Stimulated activated CD8-positive, alpha-beta memory T cell treated with anti-CD3 and anti-CD28 coated beads, Interleukin-12 subunit alpha, Interleukin-12 subunit beta, amount 100 ng/mL, for 24 hours (primary cell): Measurements from ENCODE around the gene VPS37D.
A peak's percentile ranks its signal among the peaks of the same experiment; 100 is the strongest.

ENCODE experiments used
- DNase-seq: peaks from one replicate; pipeline ENCODE4 v3.0.0-alpha.2; 2020; ENCODE audit errors: extremely low read depth

The VPS37D gene

DNA sequence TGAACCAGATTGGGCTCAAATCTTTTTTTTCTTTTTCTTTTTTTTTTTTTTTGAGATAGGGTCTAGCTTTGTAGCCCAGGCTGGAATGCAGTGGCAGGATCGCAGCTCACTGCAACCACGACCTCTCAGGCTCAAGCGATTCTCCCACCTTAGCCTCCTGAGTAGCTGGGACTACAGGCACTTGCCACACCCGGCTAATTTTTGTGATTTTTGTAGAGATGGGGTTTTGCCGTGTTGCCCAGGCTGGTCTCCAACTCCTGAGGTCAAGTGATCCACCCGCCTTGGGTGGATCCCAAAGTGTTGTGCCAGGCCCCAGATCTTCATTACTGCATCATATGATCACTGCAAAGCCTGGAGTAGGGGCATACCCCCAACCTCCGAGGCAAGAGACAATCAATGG is 12.9 kb downstream of the VPS37D start:
- DNase-seq = no peak

DNA sequence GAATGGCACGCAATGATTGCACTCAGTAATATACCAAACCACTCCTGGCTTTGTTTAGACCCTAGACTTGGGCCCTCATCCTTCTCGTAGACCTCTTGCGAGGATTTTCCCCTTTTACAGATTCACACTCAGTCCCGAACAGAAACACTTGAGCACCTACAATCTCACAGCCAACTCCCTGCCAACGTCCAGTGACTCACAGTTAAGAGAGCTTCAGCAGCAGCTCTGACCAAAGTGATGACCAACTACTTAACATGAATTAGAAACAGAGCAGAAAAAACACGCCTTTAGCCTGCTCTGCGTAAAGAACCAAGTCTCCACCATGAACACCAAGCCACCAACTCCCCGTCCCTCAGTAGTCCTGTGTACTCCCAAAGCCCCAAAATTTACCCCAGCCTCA is 13.4 kb downstream of the VPS37D start:
- DNase-seq = no peak

- DNase-seq = no peak
These were observed 15.1 kb downstream of the VPS37D start for GRCh38 chr7:73682745-73683055.

DNA sequence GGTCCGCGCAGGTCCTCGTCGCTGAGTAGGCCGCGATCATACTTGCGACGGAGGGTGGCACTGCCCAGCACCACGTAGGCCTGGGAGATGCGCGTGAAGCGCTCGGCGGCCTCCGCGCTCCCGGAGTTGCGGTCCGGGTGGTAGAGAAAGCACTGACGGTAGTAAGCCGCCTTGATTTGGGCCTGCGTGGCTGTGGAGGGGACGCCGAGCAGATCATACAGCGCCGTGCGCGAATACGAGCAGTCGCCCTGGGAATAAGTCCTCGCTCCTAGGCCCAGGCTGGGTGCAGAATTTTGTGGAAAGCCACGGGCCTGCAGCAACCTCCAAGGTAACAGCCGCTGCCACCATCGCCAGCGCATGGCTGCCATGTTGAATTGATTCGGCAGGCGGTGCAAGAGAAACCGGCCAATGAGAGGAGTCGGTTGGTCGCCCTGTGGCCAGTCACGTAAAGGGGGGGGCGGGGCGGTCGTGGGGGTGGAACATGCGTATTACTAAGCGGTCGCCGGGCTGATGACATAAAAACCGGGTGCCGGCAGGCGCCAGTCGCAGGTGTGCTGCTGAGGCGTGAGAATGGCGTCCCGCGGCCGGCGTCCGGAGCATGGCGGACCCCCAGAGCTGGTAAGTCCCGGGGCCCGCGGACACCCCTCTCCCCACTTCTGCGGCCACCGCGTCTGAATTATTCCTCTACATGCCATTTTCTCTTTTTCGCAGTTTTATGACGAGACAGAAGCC is 15.6 kb downstream of the VPS37D start, which contains the start of the genes BUD23 and DNAJC30:
TSS of gene BUD23 (plus strand) at position 542 of the 732 bp plus-strand sequence. CDS start at position 571, 29 bp downstream.
TSS of gene DNAJC30 (minus strand) at position 398 of the 732 bp plus-strand sequence. CDS start at position 368, 30 bp downstream.
- peak; percentile 97 for DNase-seq

GRCh38 chr7:73683788-73684693 is 16.4 kb downstream of the VPS37D start:
- no peak for DNase-seq

- DNase-seq = no peak
These were observed 17.7 kb downstream of the VPS37D start for GRCh38 chr7:73685311-73685710.

DNA sequence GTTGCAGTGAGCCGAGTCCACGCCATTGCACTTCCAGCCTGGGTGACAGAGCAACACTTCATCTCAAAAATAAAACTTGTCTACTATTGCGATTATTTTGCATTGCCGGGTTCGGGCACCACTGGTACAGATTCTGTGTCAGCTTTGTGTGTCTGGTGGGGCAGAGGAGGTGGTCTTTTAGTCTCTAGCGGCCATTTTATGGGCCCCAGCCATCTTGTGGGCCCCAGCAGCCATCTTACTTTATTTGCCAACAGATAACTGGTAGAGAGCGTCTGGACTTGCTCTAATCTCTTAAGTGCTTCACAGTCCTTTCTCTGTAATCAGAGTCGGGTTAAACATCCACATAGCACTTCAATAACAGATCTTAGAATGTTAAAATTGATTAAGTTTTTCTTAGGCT is 20.7 kb downstream of the VPS37D start:
- DNase-seq = no peak

- no peak for DNase-seq
These were observed 23.0 kb downstream of the VPS37D start for GRCh38 chr7:73690646-73691045.

GRCh38 chr7:73696372-73696771 is 28.7 kb downstream of the VPS37D start:
- DNase-seq = no peak

DNA sequence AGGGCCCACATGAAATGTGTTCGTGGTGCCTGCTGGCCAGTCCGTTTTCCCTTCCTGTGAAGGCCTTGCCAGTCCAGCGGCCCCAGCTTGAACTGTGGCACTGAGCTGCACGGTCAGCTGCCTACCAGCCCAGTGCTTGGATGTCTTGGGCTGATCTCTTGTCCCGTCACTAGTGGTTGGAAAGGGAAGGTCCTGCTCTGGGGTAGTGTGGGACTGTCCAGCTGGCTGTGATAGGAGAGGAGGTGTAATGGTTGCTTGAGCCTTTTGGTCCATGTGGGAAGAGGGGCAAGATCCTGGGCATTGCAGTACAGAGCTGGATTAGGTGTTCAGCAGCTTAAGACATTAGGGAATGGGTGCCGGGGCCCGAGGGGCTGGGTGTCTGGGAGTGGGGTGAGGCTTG is 30.8 kb downstream of the VPS37D start:
- DNase-seq = no peak

DNA sequence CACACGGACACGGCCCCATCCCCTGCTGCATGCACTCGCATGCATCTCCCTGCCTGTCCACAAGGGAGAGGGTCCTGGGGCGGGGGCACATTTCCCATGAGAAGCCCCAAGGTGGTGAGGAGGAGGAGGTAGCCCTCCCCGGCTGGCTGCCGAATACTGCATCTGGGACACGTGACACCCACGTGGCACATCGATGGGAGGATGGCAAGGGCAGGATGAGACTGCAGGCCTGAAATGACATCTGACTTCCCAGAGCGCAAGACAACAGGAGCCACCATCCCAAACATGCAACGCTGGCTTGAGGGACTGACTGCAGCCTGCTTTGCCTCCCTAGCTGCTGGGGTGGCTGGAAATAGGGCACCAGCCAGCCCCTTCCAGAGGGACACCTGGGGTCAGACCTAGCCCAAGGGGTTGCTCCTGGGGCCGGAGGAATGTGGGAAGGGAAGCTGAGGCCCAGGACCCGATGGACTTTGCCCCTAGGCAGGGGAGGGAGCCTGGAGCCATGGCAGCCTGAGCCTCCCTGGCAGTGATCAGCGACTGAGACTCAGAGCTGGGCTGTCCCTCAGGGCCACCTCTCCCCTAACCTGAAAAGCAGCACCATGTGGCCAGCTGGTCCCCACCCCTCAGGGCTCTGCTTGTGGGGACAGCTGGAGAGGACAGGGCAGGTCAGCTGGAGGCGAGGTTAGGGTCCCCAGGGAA is 31.9 kb downstream of the VPS37D start:
- no peak for DNase-seq

DNA sequence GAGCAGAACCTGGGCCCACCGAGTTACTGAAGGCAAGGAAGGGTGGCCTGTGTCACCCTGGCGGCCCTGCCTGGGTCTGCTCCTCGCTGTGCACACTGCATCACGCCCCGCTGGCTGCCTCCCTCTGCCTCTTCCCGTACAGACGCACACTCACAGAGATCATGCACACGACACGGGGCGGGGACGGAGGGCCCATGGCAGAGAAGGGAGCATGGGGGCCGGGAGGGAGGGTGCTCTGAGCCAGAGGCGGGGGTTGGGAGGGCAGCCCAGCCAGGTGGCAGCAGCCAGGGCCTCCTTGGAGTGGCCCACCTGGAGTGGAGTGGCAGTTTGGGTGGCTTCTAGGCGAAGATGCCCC is 32.4 kb downstream of the VPS37D start:
- no peak for DNase-seq

DNA sequence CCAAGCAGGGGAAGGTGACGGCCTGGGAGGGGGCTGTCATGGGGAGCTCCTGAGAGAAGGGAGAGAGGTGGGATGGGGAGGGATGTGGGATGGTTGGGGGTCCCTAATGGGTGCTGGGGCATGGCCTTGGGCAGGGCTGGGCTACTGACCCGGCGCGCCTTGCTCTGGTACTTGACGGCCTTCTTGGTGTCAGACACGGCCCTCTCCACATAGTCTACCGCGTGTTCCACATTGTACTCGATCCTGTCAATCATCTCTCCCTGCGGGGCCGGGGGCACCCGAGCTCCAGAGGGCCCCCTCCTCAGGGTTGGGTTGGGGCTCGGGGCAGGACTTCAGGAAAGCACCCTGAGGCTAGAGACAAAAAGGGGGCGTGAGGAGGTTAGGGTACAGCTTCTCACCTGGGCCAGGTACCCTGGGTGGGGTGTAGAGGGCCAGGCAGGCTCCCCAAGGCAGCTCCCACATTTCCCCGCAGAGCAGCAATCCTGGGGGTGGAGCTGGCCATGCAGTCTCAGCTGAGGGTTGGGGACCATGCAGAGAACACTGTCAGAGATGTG is 33.0 kb downstream of the VPS37D start:
- DNase-seq = no peak

DNA sequence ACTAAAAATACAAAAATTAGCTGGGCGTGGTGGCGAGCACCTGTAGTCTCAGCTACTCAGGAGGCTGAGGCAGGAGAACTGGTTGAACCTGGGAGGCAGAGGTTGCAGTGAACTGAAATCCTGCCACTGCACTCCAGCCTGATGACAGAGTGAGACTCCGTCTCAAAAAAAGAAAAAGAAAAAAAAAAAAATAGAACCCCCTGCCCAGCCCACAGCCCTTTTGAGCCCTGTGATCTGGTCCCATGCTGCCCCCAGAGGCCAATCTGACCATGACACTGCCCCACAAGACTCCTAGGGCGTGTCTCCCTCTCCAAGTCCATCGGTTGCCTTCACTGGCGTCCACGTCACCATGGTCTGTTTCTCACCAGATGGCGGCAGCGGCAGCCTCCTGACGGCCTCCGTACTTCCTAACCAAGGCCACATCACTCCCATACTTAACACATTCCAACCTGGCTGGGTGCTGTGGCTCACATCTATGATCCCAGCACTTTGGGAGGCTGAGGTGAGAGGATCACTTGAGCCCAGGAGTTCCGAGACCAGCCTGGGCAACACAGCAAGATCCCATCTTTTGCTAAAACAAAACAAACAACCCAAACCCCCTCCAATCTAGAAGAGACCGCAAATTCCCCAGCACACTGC is 33.8 kb downstream of the VPS37D start:
- DNase-seq = no peak

DNA sequence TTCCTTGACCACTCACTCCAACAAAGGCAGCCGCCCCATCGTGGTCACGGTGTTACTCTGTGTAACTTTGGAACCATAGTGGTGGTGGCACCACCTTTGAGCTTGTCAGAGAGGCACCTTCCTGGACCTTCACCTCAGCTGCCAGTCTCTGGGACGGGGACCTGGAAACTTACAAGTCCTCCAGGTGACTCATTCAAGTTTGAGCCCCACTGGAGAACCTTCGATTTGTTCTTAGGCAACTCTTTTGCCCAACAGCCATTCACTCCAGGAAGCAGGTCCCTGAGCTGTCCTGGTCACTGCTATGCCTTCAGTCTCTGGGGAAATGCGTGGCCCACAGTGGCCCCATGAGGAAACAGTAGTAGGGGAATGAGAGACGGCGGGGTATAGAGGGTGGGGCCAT is 34.6 kb downstream of the VPS37D start:
- no peak for DNase-seq

- DNase-seq = no peak
These were observed 35.0 kb downstream of the VPS37D start for GRCh38 chr7:73702665-73703064.

GRCh38 chr7:73703225-73703624 is 35.6 kb downstream of the VPS37D start:
- DNase-seq = no peak

DNA sequence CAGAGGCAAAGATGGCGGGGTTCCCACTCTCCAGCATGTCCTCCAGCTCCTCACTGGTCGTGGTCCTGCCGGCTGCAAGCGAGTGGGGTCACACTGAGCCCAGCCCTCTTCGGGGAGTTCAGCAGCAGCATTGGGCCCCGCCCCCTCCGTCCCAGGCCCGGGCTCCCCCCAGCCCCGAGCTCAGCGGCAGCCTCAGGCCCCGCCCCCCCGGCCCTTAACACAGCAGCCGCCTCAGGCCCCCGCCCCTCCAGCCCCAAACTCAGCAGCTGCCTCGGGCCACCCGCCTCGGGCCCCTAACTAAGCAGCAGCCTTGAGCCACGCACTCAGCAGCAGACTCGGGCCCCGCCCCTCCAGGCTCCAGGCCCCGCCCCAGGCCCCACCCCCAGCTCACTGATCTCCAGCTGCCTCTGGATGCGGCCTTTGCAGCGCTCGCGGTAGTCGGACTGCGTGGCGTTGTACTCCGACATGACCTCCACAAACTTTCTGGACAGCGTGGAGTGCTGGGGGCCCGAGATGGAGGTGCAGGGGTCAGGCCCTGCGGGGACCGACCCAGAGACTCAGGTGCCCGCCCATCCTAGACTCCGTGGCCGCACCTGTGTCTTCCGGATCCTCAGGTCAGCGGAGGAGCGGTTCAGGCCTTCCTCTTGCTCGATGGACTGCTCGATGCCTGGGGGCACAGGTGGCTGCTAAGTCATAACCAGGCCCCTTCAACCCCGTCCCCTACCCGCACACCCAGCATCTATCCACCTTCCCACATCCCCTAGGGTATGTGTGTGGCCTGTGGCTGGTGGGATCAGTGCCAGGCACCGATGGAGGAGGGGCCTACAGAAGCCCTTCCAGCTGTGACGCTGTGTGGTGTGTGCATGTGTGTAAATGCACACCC is 36.4 kb downstream of the VPS37D start:
- no peak for DNase-seq

DNA sequence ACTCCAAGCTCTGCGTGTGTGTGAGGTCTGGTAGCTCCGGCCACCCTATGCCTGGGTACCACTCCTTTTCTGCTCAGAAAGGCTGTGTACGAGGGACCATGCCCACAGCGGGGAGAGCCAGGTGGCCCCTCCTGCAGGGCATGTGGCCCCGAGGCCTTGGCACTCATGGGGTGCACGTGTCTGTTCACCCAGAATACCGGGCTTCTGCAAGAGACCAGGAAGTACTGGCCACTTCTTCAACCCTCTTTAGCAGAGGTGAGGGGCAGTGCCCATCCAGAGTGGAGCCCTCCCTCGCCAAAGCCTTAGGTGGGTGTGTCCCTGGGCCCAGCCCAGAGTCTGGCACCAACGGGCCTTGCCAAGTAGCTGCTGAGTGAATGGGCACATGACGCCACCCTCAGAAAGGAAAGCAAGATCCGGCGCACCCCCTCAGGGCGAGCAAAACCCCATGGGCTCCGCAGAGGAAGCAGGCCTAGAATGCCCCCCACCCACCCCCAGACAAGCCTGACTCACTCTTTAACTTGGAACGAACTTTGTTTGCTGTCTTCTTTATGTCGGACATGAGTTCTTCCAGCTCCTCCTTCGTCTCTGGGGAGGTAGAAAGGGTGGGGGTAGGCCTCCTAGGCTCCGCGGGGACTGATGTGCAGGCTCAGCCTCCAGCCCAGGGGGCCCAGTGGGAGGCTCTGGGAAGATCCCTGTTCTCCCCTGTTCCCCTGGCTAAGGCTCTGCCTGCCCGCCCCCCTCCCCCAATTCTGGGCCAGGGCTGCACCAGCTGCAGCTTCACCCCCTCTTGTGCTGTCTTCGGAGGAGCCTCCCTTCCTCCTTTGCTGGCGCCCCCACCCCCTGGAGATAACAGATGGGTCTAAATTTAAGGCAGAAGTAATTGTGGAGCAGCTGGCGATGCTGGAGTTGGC is 37.3 kb downstream of the VPS37D start:
- DNase-seq = no peak

DNA sequence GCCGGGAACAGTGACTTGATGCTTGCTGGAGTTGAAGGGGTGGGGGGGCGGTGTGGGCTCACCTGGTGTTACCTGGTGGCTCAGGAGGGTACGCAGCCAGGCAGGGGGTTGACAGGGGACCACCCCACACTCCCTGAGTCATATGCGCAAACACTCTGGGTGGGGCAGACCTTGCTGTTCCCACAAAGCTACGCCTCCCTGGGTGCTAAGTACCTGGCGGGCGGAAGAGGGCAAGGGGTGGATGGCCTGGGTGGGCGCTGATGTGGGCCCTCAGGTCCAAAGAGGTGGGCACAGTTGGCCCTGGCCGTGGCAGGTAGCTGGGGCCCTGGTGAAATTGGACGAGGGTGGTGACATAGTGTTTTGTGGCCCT is 37.9 kb downstream of the VPS37D start:
- no peak for DNase-seq
